Astrocyte of the cerebellum (primary cell): ENCODE data around the gene ZDHHC1.

Experiments used
- DNase-seq: peaks from one replicate; pipeline ENCODE4 v3.0.0-alpha.2; 2011; ENCODE audit warnings: low read depth
- H3K4me3 ChIP-seq: 2 replicates; pipeline ENCODE4 v1.5.1; 2011; ENCODE audit warnings: mild to moderate bottlenecking, low read depth, low read length, moderate library complexity
- CTCF ChIP-seq: IDR thresholded peaks from 2 replicates; pipeline ENCODE4 v1.5.1; 2012; ENCODE audit warnings: low read length, low read depth, moderate library complexity, mild to moderate bottlenecking; ENCODE audit errors: missing control alignments
- in situ Hi-C: cut with HindIII; loops from 2 replicates; pipeline ENCODE4 v1.10.0; 2017; ENCODE audit warnings: low sequenced_read_pairs

Gene ZDHHC1

GRCh38 chr16:67392301-67393059, 23.8 kb downstream of the ZDHHC1 start:
- H3K4me3 ChIP-seq = peak overlapping the region; percentile 29
- no peak for TF ChIP-seq CTCF
- in situ Hi-C loops = no loop called here
- no peak for DNase-seq

- in situ Hi-C loops = no loop called here
- DNase-seq = no peak
- H3K4me3 ChIP-seq = no peak overlapping the region
- TF ChIP-seq CTCF = no peak
Measured at GRCh38 chr16:67391424-67392300, 24.6 kb downstream of the ZDHHC1 start.

DNA sequence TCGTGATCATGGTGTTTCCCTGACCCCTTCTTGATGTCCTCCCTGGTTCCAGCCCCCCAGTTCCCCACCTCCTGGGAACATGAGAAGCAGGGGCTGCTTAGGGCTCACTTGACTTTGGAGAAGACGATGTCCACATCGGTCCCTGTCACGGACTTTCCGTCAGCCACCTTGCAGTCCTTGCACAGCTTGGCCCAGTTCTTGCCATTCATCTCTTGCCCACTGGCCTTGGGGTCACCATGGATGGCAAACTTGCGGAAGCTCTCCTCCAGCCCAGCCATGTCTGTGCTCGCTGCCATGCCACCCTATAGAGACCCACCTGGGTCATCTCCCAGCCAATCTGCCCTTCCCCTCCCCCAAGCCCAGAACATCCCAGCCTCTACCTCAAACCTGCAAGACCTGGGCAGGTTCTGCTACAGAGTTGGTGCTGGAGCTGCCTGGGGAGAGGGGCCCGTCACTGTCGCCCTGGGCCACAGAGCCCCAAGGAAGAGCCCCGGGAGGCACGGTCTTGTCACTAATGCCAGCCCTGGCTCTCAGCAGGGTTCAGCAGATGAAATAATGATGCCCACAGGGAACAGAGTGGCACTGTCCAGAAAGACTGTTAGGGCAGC, 25.4 kb downstream of the ZDHHC1 start:
- in situ Hi-C loops = no loop called here
- TF ChIP-seq CTCF = no peak
- no peak for DNase-seq
- H3K4me3 ChIP-seq = no peak overlapping the region

DNA sequence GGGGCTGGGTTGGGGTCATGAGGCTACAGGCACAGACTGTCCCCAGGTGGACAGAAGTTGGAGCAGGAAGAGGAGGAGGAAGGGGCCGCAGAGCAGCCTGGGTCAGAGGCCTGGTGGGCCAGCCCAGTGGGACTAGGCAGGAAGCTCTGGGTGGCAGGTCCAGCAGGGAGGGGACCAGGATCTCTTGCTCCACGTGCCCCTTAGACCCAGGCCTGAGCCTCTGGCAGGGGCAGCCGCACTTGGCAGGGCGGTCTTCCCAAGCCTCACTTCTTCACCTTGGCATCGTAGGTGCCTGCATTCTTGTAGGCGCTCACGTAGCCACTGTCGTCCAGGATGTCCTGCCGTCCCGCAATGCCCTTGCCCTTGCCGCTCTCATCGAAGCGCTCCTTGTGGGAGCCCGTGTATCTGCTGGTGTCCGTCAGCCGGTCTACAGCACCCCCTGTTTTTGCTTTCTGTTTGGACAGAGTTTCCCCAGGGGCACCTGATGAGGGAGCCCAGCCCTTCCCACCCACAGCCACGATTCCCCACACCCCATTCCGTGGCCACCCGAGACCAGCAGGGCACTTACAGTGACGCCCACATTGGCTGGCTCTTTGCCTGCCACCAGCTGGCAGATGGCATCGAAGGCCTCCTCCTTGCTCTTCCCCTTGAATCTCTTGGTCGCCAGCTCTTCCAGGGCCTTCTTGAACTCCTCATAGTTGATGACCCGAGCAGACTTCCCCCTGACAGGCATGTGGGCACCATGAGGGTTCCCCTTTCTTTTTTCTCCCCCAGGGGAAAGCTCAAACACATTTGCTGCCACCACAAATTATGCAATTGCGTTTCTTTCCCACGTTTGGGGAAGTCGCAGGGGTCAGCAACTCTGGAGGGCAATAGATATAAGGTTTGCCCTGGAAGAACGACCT, 26.1 kb downstream of the ZDHHC1 start:
- H3K4me3 ChIP-seq = no peak overlapping the region
- in situ Hi-C loops = no loop called here
- TF ChIP-seq CTCF = no peak
- DNase-seq = no peak

DNA sequence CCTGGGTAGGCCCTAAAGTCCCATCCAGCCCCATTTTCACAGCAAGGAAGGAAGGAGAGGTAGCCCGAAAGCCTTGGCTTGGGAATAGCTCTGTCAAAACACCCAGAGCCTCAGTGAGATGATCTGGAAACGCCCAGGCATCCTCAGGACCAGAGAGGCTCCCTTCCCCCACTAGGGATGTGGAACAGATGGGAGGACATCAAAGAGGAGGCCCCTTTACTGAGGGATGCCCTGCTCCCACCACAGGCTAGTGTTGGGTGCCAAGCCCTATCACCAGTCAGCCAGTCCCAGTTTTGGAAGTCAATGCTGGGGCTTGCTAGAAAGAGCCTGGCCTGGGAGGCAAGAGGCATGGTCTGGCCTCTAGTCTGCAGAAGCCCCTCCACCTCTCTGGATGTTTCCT, 27.7 kb downstream of the ZDHHC1 start:
- no peak for TF ChIP-seq CTCF
- no peak overlapping the region for H3K4me3 ChIP-seq
- in situ Hi-C loops = no loop called here
- no peak for DNase-seq

- DNase-seq = no peak
- in situ Hi-C loops = no loop called here
- no peak overlapping the region for H3K4me3 ChIP-seq
- no peak for TF ChIP-seq CTCF
Measured at GRCh38 chr16:67388191-67388590, 28.1 kb downstream of the ZDHHC1 start.
